HG03159 (cell line): ENCODE data around the gene CHDH.
A peak's percentile ranks its signal among the peaks of the same experiment; 100 is the strongest.

Experiments
- ATAC-seq: cut with Tn5 transposase; IDR thresholded peaks from one replicate; pipeline ENCODE4 v1.9.1; 2021; ENCODE audit warnings: mild to moderate bottlenecking, moderate library complexity; ENCODE audit not compliant: unreplicated experiment

The CHDH gene

DNA sequence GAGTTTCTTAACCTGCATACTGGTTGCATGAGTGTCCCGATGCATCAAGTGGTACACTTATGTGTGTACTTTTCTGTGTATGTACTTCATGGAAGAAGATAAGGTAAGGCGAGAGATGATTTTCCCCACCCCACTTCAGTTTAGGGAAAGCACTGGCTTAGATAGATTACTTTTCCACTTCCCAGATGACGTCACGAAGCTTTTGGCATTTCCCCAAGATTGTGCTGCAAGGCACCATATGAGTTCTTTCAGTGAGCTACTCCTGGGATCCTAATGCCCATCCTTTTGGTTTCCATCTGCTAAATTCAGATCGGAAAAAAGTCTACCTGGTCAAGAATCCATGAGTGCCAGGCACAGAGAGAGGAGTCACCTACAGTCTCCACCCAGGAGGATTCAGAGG, 4.7 kb upstream of the CHDH start:
- no peak for ATAC-seq

DNA sequence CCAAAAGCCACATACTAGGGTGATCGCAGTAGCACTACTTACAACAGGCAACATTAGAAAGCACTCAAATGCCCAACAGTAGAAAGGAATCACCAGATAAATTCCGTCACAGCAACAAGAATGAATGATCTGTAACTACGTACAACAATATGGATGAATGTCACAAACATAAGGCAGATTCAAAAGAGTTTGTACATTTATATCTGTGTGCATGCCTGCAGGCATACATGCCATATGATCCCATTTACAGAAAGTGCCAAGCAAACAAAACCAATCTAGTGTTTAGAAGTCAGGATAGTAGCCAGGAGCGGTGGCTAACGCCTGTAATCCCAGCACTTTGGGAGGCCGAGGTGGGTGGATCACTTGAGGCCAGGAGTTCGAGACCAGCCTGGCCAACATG, 3.7 kb upstream of the CHDH start:
- ATAC-seq, result no peak

DNA sequence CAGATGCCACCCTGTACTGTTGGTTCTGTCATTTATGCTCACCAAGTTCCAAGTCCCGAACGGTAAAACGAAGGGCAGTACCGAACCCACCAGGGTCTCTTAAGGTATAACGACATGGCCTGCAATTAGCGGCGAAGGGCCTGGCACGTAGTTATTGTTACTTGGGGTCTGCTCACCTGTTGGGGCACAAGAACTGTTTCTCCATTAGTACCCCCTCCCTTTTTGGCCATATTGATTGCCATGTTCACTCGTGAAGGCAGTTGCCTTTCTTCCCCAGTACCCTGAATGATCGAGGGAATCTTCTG, 584 bp upstream of the CHDH start:
- no peak for ATAC-seq

DNA sequence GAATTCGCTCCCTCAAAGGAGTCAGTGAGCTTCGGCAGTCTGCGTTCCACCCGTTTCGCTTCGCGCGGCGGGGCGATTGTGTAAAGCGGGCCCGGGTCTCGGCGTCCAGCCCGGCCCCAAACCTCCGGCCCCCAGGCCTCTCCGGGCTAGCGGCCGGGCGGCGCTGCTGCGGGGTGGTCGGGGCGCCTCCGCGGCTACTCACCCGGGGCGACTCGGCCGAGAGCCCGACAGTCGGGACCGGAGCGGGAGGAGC, 412 bp downstream of the CHDH start:
- ATAC-seq, result no peak

DNA sequence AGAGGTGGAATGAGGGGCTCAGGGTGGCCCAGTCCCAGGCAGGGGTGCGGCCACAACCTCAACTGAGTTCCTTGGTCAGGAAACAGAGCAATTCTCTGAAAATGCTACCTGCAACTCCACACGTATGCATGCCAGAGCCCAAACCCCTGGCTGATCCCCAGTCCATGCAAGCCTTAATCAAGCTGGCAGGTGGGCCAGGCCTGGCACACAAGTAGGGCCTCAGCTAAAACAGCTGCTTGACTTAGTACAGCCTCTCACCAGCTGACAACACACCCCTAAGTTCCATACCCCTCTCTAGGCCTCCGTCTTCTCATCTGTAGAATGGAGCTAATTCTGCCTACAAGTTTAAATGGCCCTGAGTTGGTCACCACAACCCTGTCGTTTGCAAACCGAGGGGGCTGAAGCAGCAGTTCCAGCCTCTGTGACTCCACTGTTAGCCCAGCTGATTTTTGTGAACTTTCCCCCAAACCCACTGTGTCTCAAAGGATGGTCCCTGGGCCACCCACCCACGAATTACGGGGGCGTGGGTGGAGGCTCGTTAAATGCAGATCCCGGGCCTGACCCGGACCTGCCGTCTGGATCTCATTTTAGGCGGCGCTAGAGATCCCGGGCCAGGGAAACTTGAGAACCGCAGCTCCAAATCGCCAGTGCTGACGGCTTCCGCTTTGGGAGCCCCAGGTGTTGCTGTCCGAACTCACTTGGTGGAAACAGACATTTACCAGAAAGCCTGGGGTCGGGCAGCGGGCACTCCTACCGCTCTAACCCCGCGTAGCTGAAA, 927 bp downstream of the CHDH start:
- peak; percentile 32 for ATAC-seq

DNA sequence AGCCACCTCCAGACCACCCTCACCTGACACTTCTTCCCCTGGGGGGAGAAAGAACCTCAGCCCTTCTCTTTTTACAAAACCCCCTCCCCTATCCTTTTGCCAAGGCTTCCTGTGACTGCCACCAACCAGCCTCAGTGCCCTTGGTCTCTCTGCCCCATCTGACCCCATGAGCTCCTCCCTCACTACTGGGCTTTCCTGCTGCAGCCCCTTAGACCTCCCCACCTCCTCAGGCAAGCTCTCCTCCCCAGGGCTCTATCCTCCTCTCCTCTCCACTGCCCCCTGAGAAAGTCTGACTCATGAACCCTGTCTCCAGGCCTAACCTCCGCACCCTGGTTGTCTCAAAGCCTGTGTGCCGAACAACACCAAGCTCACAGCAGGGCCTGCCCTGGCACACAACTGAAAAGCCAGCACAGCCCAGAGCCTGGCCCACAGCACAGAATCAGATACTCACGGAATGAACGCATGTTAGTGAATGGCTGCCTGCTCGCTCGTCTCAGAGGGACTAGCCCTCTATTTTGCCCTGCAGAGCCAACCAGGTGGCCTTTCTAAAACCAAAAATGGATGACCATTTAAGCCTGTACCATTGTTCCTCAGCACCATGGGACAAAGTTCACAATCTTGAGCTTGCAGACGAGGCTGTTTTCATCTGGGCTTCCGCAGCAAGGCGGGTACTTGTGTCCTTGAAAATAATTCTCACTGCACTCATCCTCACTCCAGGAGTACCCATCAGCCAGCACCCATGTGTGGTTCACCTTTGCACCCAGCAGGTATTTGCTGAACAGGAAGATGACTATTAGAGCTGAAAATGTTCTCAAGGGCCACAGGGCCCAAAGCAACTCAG, 1.7 kb downstream of the CHDH start:
- ATAC-seq, result no peak

DNA sequence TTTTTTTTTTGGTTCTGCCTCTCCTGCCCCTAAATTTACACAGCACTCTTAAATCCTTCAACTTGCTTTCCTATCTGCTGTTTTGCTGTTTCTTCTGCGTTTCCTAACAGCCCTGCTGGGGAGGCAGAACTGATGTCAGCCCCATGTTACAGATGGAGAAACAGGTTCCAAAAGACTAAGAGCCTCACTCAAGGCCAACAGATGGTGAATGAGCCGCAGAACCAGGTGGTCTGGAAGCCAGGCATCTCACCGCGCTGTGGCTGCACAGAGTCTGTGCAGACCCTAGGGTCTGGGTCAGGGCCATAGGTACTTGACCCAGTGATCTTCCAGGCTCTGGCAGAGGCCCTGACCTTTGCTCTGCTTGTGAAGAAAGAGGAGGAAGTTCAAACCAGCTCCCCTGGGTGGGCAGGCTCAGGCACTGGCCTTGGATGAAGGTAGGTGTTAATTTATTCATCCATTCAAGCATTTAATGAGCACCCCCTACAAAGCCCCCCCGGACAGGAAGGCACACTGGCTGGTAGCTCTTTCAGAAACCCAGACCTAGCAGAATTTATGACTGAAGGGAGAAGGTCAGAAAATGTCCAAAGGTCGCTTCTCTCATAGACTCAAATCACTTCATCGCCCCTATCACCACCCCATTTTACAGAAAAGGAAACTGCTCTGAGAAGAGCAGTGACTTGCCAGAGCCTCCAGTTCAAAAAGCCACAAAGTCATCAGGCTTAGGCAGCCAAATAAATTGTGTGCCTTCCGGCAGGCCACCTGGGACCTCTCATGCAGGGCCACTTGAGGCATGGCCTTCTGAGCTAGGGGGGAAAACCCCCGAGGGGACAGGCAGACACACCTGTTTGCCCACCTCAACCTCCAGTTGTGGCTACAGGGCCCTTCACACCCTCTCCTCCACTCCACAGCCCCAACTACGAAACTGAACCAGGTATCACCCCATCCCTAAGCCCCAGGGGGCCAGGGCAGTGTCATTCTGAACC, 2.7 kb downstream of the CHDH start:
- ATAC-seq, result no peak

DNA sequence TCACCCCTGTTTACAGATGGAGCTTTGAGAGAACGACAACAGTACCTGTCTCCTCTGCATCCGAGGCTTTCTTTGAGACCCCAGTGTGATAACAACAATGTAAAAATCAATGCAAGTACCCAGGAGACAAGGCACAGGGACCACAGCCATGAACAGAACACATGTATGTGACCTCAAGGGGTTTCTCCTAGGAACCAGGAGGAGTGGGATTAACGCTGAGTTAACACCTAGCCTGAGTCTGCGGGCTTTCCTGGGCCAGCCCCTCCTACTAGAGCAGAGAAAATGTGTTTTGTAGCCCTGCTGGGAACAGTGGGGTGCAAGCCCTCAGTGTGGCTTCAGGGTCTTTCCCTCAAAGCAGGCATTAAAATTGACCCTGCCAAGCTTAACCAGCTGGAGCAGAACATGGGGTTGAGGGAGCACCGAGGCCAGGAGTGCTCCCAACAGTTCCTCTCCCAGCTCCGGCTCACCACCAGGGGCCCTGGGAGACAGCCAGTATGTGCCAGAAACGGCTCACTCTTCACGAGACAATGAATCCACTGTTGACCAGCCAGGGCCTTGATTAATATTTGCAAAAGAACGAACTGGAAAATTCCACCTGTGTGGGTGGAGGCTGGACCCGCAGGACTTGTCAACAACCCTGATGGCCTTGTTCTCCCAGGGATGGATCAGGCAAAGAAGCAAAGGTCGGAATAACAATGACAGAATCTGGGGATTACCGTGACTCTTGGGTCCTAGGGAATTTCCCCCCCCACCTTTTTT, 3.6 kb downstream of the CHDH start:
- no peak for ATAC-seq

DNA sequence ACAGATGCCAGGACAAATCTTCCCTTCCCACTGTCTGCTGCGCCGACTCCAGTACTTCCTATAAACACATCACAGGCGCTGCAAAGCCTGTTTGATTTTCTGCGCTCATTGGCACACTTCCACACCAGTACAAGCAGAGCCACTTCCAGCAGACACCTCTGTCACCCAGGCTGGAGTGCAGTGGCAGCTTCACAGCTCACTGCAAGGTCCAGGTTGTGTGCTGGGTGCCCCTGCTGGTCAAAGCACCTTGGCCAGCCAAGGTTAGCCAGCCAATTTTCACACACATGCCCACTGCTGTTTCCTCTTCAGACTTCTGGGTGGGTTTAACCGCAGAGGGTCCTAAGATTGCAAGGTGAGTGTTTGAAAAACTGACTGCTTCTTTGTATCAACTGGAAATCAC, 4.9 kb downstream of the CHDH start:
- no peak for ATAC-seq

DNA sequence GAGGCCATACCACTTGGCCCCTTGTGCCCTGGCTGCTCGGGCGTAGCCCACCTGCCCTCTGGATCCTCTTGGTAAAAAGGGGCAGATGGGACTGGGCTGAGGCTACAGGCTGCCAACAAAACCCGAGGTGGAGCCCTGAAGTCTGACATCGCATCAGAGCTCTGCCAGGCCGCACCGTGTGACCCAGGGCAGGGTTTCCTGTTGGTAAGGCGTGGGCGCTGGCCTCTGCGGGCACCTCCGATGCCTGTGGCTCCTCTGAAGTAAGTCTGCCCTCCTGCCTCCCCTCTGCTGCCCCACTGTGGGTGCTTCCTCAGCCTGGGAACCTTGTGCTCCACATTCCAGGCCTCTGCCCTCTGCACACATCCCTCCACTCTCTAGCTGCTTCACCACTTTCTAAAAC, 8.9 kb downstream of the CHDH start:
- no peak for ATAC-seq

DNA sequence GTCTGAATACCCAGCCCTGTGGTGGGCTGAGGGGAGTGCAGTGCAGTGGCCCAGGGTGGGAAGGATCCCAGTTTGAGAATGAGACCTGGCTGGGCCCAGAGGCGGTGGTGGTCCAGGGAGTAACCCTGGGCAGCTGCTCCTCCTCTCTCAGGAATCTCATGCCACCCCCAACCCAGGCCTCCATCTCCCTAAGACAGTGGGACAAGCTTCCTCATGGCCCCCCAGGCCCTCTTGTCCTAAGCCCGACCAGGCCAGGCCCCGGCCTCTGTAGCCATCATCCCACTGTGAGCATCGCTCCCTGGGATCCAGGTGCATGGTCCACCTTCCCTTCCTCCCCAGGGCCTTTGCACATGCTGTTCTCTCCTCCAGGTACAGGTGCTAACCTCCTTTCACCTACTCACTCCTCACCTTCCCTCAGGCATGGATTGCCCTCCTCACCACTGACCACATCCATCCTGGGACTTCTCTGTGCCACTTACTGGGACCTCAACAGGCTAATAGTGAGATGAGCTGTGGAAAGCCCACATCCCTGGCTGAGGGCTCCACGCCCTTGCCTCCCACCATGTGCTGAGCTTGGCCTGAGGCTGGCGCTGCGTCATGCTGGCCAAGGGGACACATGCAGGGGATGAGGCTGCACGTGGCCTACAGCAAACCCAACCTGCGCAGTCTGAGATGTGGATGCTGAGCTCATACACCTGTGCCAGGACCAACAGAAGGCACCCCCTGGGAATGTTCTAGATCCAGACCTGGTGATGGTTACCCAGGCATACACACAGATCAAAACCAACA, 9.9 kb downstream of the CHDH start:
- ATAC-seq, result no peak

DNA sequence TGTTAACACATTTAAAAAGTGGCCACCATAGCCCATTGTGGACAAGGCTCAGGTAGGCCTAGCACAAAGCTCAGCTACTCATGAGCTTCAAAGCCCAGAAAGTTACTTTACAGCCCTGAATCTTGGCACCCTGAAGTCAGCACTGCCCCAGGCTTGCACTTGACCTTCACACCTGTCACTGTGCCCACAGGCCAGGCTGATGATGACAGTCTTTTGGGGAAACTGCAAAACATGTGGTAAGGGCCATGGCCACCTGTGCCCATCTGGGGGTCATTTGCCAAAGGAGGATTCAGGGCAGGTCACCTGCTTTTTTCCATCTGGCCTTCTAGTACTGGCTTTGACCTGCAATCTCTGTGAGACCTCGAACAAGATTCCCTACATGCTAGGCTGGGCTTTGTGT, 11.0 kb downstream of the CHDH start:
- no peak for ATAC-seq

DNA sequence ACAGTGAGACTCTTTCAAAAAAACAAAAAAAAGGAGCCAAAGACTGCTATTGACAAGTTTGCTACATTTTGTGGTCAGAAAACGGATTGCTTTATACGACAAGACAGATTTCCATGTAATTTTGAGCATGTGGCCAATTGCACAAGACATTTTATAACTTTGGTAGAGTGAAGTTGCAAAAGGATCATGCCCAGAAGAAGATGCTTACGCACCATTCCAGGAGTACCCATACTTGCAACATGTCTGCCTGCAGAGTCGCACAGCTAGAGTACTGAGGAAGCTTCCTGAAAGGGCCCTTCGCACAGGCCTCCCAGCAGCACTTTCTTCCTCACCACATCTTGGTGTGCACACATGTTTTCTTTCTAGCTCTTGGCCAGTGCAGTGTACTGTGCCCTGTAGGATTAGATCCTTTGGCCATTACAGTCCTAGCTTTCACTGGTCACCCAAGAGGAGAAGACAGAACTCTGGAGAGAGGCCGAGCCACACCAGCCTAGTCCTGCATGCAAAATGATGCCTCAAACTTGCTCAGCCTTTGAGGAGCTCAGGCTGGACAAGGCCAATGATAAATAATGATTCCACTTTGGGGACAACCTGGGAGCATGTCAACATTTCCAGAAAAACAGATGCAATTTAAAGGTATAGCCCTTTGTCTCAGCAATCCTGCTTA, 11.7 kb downstream of the CHDH start:
- no peak for ATAC-seq

DNA sequence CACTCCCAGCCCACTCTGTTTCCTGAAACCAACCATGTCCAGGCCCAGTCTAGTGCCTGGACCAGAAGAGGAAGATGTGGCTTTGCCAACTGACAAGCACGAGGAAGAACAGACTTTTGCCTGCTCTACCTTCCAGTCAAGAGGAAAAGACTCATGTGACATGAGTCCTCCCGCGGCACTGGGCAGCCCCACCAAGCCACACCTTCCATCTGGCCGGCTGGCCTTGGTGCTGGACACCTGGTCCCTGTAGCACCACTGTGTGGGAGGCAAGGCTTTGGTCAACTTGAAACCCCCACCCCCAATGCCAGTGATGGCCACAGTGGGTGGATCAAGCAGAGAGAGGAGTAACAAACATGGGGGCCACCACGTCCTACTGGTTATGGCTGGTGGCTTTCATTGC, 12.5 kb downstream of the CHDH start:
- no peak for ATAC-seq

DNA sequence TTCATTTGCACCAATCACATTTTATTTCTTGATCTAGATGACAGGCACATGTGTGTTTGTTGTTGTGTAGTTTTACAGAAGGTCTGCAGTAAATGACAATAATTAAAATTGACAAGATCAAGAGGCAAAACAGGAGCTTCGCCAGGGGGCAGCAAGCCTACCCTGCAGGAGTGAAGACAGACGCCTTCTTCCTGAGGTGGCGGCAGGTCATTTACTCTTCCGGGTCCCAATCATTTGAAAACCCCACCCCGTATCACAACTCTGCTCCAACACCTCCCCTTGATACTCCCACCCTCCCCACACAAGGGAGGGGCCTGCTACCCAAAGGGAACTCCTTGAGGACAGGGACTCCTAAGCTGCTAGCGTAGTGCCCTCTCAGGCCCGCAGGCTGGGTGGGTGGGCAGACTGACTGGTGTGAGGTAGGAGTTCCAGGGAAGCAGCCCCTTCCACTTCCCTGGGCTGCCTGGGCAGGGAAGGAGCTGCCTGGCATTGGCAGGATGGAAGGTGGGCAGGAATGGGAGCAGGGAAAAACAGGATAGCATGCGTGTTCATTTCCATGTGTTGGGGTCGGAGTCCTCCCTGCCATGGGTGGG, 13.1 kb downstream of the CHDH start:
- no peak for ATAC-seq

DNA sequence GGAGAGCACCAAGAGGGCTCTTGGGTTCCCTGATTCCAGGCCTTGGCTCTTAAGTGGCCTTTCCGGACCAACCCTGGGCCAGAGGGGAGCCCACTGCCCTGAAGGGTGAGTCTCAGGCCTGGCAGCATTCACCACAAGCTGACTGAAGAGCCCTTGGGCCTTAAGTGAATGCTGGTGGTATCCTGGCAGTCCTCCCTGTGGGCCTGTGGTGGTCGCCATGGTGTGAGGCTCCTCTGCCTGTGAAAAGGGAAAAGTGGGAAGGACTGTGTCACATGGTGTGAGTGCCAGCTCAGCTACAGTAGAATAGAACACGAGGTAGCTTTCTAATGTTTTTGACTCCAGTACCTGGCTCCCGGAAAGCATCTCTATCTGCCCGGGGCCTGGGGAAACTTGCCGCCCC, 15.3 kb downstream of the CHDH start:
- no peak for ATAC-seq

DNA sequence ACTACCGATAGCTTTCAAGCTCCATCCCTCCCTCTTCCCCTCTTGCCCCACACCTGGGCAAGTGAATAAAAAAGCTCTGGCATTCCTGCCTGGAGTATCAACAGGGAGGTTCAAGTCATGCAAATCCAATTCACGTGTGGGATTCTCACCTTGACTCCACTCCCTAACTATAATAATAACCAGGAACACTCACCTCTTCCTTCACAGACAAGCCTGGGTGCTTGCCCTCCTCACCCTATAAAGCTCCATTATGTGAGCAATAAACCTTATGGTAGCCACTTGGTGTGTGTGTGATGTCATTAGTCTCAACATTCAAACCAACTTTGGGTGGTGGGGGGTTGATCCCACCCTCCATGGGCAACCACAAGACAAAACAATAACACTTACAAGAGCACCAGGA, 16.6 kb downstream of the CHDH start:
- no peak for ATAC-seq

DNA sequence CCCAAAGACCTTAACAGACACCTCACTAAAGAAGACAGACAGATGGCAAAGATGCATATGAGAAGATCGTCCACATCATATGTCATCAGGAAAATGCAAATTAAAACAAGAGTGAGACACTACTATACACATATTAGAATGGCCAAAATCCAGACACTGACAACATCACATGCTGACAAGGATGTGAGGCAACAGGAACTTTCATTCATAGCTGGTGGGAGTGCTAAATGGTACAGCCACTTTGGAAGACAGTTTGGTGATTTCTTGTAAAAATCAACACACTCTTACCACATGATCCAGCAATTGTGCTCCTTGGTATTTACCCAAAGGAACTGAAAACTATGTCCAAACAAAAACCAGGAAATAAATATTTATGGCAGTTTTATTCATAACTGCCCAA, 17.6 kb downstream of the CHDH start:
- no peak for ATAC-seq

DNA sequence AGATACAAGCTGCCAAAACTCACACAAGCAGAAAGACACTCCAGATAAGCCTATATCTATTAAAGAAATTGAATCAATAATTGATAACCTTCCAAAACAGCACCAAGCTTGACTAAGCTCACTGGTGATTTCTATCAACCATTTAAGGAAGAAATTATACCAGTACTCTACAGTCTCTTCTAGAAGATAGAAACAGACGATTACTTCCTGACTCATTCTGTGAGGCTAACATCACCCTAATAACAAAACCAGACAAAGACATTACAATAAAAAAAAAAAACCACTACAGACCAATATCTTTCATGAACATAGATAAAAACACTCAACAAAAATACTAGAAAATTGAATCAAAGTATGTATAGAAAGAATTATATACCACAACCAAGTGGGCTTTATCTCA, 20.2 kb downstream of the CHDH start:
- no peak for ATAC-seq
